H9 (cell line): ENCODE measurements around the gene PLAAT1. TPM values are rescaled to one million over a fixed set of nuclear protein-coding genes. Genes with fewer than 3 reads are reported as not detected.

Experiments
- DNase-seq: peaks from one replicate; pipeline ENCODE4 v3.0.0-alpha.2; 2017
- H2AFZ ChIP-seq: one replicate; pipeline ENCODE4 v1.6.1; 2013; ENCODE audit warnings: mild to moderate bottlenecking, low read length, control low read depth, moderate library complexity
- H2AK5ac ChIP-seq: 2 replicates; pipeline ENCODE4 v1.6.1; 2013; ENCODE audit warnings: low read length, control low read depth, mixed read lengths; ENCODE audit not compliant: insufficient read length
- H2BK120ac ChIP-seq: one replicate; pipeline ENCODE4 v1.6.1; 2013; ENCODE audit warnings: low read depth, mild to moderate bottlenecking, low read length, control low read depth, inconsistent platforms; ENCODE audit not compliant: poor library complexity, severe bottlenecking
- H2BK12ac ChIP-seq: 2 replicates; pipeline ENCODE4 v1.6.1; 2013; ENCODE audit warnings: low read length, control low read depth, mixed read lengths, low read depth; ENCODE audit not compliant: insufficient read length
- H2BK15ac ChIP-seq: 2 replicates; pipeline ENCODE4 v1.6.1; 2013; ENCODE audit warnings: low read depth, low read length, control low read depth
- H2BK20ac ChIP-seq: one replicate; pipeline ENCODE4 v1.6.1; 2013; ENCODE audit warnings: low read depth, mild to moderate bottlenecking, low read length, control low read depth, inconsistent platforms; ENCODE audit not compliant: poor library complexity, severe bottlenecking
- H2BK5ac ChIP-seq: 2 replicates; pipeline ENCODE4 v1.6.1; 2013; ENCODE audit warnings: low read length, control low read depth, mixed read lengths; ENCODE audit not compliant: insufficient read length
- H3K14ac ChIP-seq: 2 replicates; pipeline ENCODE4 v1.6.1; 2013; ENCODE audit warnings: low read length, control low read depth; ENCODE audit not compliant: insufficient read depth
- H3K18ac ChIP-seq: 2 replicates; pipeline ENCODE4 v1.6.1; 2013; ENCODE audit warnings: low read depth, mild to moderate bottlenecking, mixed read lengths, low read length, control low read depth; ENCODE audit not compliant: insufficient read length
- H3K23ac ChIP-seq: 2 replicates; pipeline ENCODE4 v1.6.1; 2013; ENCODE audit warnings: low read length, control low read depth, mixed read lengths, low read depth; ENCODE audit not compliant: insufficient read length
- H3K23me2 ChIP-seq: 2 replicates; pipeline ENCODE4 v1.6.1; 2013; ENCODE audit warnings: low read depth, mild to moderate bottlenecking, mixed read lengths, low read length, control low read depth; ENCODE audit not compliant: insufficient read length, poor library complexity, severe bottlenecking
- H3K27ac ChIP-seq: 2 replicates; pipeline ENCODE4 v1.5.1; 2013; ENCODE audit warnings: low read length, control low read depth, mixed read lengths, low read depth; ENCODE audit not compliant: insufficient read length
- H3K27me3 ChIP-seq: 2 replicates; pipeline ENCODE4 v1.6.1; 2013; ENCODE audit warnings: low read length, control low read depth, inconsistent platforms; ENCODE audit not compliant: insufficient read depth
- H3K4ac ChIP-seq: 2 replicates; pipeline ENCODE4 v1.6.1; 2013; ENCODE audit warnings: low read depth, mild to moderate bottlenecking, control low read depth, inconsistent platforms, low read length, moderate library complexity
- H3K4me1 ChIP-seq: 2 replicates; pipeline ENCODE4 v1.6.1; 2013; ENCODE audit warnings: low read length, control low read depth, inconsistent platforms; ENCODE audit not compliant: insufficient read depth
- H3K4me2 ChIP-seq: 2 replicates; pipeline ENCODE4 v1.6.1; 2013; ENCODE audit warnings: low read length, control low read depth, mixed read lengths; ENCODE audit not compliant: insufficient read length, insufficient read depth
- H3K56ac ChIP-seq: 2 replicates; pipeline ENCODE4 v1.6.1; 2013; ENCODE audit warnings: low read depth, mild to moderate bottlenecking, mixed read lengths, low read length, control low read depth; ENCODE audit not compliant: insufficient read length
- H3K79me1 ChIP-seq: 2 replicates; pipeline ENCODE4 v1.6.1; 2013; ENCODE audit warnings: low read depth, mild to moderate bottlenecking, moderate library complexity, low read length, control low read depth, inconsistent platforms; ENCODE audit not compliant: insufficient read depth, poor library complexity, severe bottlenecking
- H3K79me2 ChIP-seq: 2 replicates; pipeline ENCODE4 v1.6.1; 2013; ENCODE audit warnings: low read length, control low read depth, inconsistent platforms; ENCODE audit not compliant: insufficient read depth
- H3K9ac ChIP-seq: 2 replicates; pipeline ENCODE4 v1.6.1; 2013; ENCODE audit warnings: low read length, control low read depth, mixed read lengths; ENCODE audit not compliant: insufficient read length; ENCODE audit errors: extremely low read depth
- H3K9me3 ChIP-seq: one replicate; pipeline ENCODE4 v1.6.1; 2013; ENCODE audit warnings: low read depth, low read length, inconsistent platforms; ENCODE audit not compliant: control insufficient read depth
- H3T11ph ChIP-seq: one replicate; pipeline ENCODE4 v1.6.1; 2013; ENCODE audit warnings: mild to moderate bottlenecking, low read length, control low read depth, inconsistent platforms
- H4K20me1 ChIP-seq: one replicate; pipeline ENCODE4 v1.6.1; 2013; ENCODE audit not compliant: control insufficient read depth, insufficient read length, insufficient read depth
- H4K5ac ChIP-seq: 2 replicates; pipeline ENCODE4 v1.6.1; 2013; ENCODE audit warnings: low read depth, mild to moderate bottlenecking, mixed read lengths, low read length, control low read depth; ENCODE audit not compliant: insufficient read length
- H4K8ac ChIP-seq: replicated peaks from 2 replicates; pipeline ENCODE4 v1.6.1; 2013; ENCODE audit warnings: low read length, control low read depth, mixed read lengths, low read depth; ENCODE audit not compliant: insufficient read length
- H4K91ac ChIP-seq: 2 replicates; pipeline ENCODE4 v1.6.1; 2013; ENCODE audit warnings: low read depth, mild to moderate bottlenecking, moderate library complexity, mixed read lengths, low read length, control low read depth; ENCODE audit not compliant: insufficient read length
- H3K27ac Mint-ChIP-seq, 3 experiments: 2 replicates in 2 of 3; 3 replicates in 1 of 3; pipeline ENCODE4 v1.8.0; 2020 to 2021; ENCODE audit warnings: mixed read lengths in 3 of 3, mild to moderate bottlenecking in 1 of 3, moderate library complexity in 1 of 3
- H3K27me3 Mint-ChIP-seq: 2 replicates; pipeline ENCODE4 v1.8.0; 2021; ENCODE audit warnings: low read depth, mild to moderate bottlenecking, moderate library complexity, mixed read lengths
- H3K36me3 Mint-ChIP-seq, 3 experiments: 2 replicates in 2 of 3; 3 replicates in 1 of 3; pipeline ENCODE4 v1.8.0; 2020 to 2021; ENCODE audit warnings: low read depth in 3 of 3, mixed read lengths in 3 of 3; ENCODE audit not compliant: insufficient read depth in 1 of 3
- H3K4me1 Mint-ChIP-seq, 2 experiments: 2 replicates each; pipeline ENCODE4 v1.8.0; 2020; ENCODE audit warnings: mixed read lengths in 2 of 2
- H3K4me3 Mint-ChIP-seq, 2 experiments: 2 replicates in 1 of 2; 3 replicates in 1 of 2; pipeline ENCODE4 v1.8.0; 2020 to 2021; ENCODE audit warnings: mild to moderate bottlenecking in 2 of 2, mixed read lengths in 2 of 2, moderate library complexity in 1 of 2
- H3K9me3 Mint-ChIP-seq, 2 experiments: 2 replicates in 1 of 2; 3 replicates in 1 of 2; pipeline ENCODE4 v1.8.0; 2020; ENCODE audit warnings: mild to moderate bottlenecking in 2 of 2, mixed read lengths in 2 of 2, moderate library complexity in 1 of 2
- CTCF ChIP-seq: fragments of 200-600 bp; sonication (generic); conservative IDR thresholded peaks from 3 replicates; pipeline ENCODE4 v1.8.0; 2021; ENCODE audit warnings: antibody characterized with exemption, mild to moderate bottlenecking
- WGBS: extraction: QIAGEN DNeasy Blood & Tissue Kit; methylation state at CpG from one replicate; pipeline ENCODE4 v1.1.7; 2013; ENCODE audit warnings: missing lambda C conversion rate, low lambda C conversion rate, mixed read lengths; ENCODE audit not compliant: insufficient read length; ENCODE audit errors: extremely low coverage; 5-methylcytosine and 5-hydroxymethylcytosine counted together
- total RNA-seq: library from RNA; stranded (reverse); gene quantifications from 2 replicates; pipeline ENCODE4 v1.2.1, GENCODE V29; 2021

PLAAT1 gene
- total RNA-seq, 1 experiment from 2014 or later = 4.4 TPM

- H3K27ac ChIP-seq = no peak overlapping the region
- no peak overlapping the region for H3K56ac ChIP-seq
- no peak overlapping the region for H3K9ac ChIP-seq
- Mint-ChIP-seq H3K4me1 (peaks cover 16 to 20% of the 10 kb centered on the region in 2 experiments), H3K27me3 (peaks cover 18% of the 10 kb centered on the region), H3K36me3 (peaks cover 0 to 5% (median 0%) of the 10 kb centered on the region in 3 experiments; a peak in 4 of 7 replicates), H3K4me3 (peak overlapping the region; percentile 70 to 78), H3K27ac (no peak overlapping the region), H3K9me3 (peaks cover 3% of the 10 kb centered on the region in 2 experiments; a peak in 2 of 5 replicates)
- H3K9me3 ChIP-seq = no peaks in the 10 kb centered on the region
- H3T11ph ChIP-seq = no peak overlapping the region
- no peak overlapping the region for H3K4ac ChIP-seq
- H4K8ac ChIP-seq = no peak overlapping the region
- DNase-seq = no peak
- H4K91ac ChIP-seq = no peak overlapping the region
- no peak overlapping the region for H2BK20ac ChIP-seq
- no peak overlapping the region for H3K23ac ChIP-seq
- no peaks in the 10 kb centered on the region for H3K79me2 ChIP-seq
- peaks cover 10% of the 10 kb centered on the region for H3K23me2 ChIP-seq
- peaks cover 2% of the 10 kb centered on the region; the same call in 1 of the 2 replicates for H3K4me1 ChIP-seq
- H3K79me1 ChIP-seq = peaks cover 3% of the 10 kb centered on the region
- H3K27me3 ChIP-seq = no peaks in the 10 kb centered on the region
- TF ChIP-seq CTCF = no peak
- H3K18ac ChIP-seq = no peak overlapping the region
- no peak overlapping the region for H4K5ac ChIP-seq
- no peaks in the 10 kb centered on the region for H4K20me1 ChIP-seq
- H2BK120ac ChIP-seq = no peak overlapping the region
- no peak overlapping the region for H2BK12ac ChIP-seq
- H2BK15ac ChIP-seq = no peak overlapping the region
- WGBS = 100% methylated on average over 2 of the region's 11 CpGs
- no peak overlapping the region for H3K14ac ChIP-seq
- no peak overlapping the region for H2AFZ ChIP-seq
- no peak overlapping the region for H2BK5ac ChIP-seq
- H3K4me2 ChIP-seq = peak overlapping the region; percentile 96
- no peak overlapping the region for H2AK5ac ChIP-seq
Measured at GRCh38 chr3:193241716-193242115, 694 bp downstream of the PLAAT1 start.
